GM12891 (cell line): ENCODE measurements around the gene MDM2.

ENCODE experiments used
- POLR2A ChIP-seq: IDR thresholded peaks from 2 replicates; pipeline ENCODE4 v1.6.1; 2011; ENCODE audit warnings: low read depth, low read length, control low read depth
- POLR2AphosphoS5 ChIP-seq: IDR thresholded peaks from 2 replicates; pipeline ENCODE4 v1.6.1; 2011; ENCODE audit warnings: low read depth, low read length, control low read depth
- POU2F2 ChIP-seq: IDR thresholded peaks from 2 replicates; pipeline ENCODE4 v1.6.1; 2011; ENCODE audit warnings: low read depth, mild to moderate bottlenecking, control low read depth, low read length, moderate library complexity
- TAF1 ChIP-seq: IDR thresholded peaks from 2 replicates; pipeline ENCODE4 v1.6.1; 2011; ENCODE audit warnings: low read depth, low read length, control low read depth

GRCh38 chr12:68813242-68813593 is 5.2 kb downstream of the MDM2 start:
- TF ChIP-seq POLR2A (no peak), POLR2AphosphoS5 (peak; percentile 30; the same call in 1 of the 2 replicates), POU2F2 (no peak), TAF1 (no peak)
